HG03135 (cell line): ENCODE results near the gene CERS3.
A peak's percentile ranks its signal among the peaks of the same experiment; 100 is the strongest.

Source experiments
- ATAC-seq: cut with Tn5 transposase; IDR thresholded peaks from one replicate; pipeline ENCODE4 v1.9.1; 2021; ENCODE audit warnings: mild to moderate bottlenecking, moderate library complexity; ENCODE audit not compliant: unreplicated experiment

The CERS3 gene

GRCh38 chr15:100528833-100529428 is at the start of gene CERS3:
TSS of gene CERS3 (minus strand) at chr15:100528950. CDS start at chr15:100501849, 27,101 bp downstream.
- ATAC-seq, result no peak

GRCh38 chr15:100573526-100573925 is 44.8 kb upstream of the CERS3 start:
- no peak for ATAC-seq

- no peak for ATAC-seq
Observed at GRCh38 chr15:100572362-100572983, 43.7 kb upstream of the CERS3 start.

- no peak for ATAC-seq
Observed at GRCh38 chr15:100571592-100572167, 42.9 kb upstream of the CERS3 start.

GRCh38 chr15:100570735-100571313 is 42.1 kb upstream of the CERS3 start:
- peak; percentile 86 for ATAC-seq

- ATAC-seq, result no peak
Observed at GRCh38 chr15:100570275-100570674, 41.5 kb upstream of the CERS3 start.

- ATAC-seq, result no peak
Observed at GRCh38 chr15:100569391-100569790, 40.6 kb upstream of the CERS3 start.

- no peak for ATAC-seq
Observed at GRCh38 chr15:100566850-100567628, 38.3 kb upstream of the CERS3 start.

- no peak for ATAC-seq
Observed at GRCh38 chr15:100565591-100565990, 36.8 kb upstream of the CERS3 start.

- no peak for ATAC-seq
Observed at GRCh38 chr15:100560323-100560722, 31.6 kb upstream of the CERS3 start.

- ATAC-seq, result no peak
Observed at GRCh38 chr15:100559330-100559729, 30.6 kb upstream of the CERS3 start.

GRCh38 chr15:100558771-100559254 is 30.1 kb upstream of the CERS3 start:
- no peak for ATAC-seq

GRCh38 chr15:100553468-100553867 is 24.7 kb upstream of the CERS3 start:
- no peak for ATAC-seq

GRCh38 chr15:100547961-100548360 is 19.2 kb upstream of the CERS3 start:
- ATAC-seq, result no peak

- ATAC-seq, result no peak
Observed at GRCh38 chr15:100544946-100545345, 16.2 kb upstream of the CERS3 start.

GRCh38 chr15:100544338-100544841 is 15.6 kb upstream of the CERS3 start:
- ATAC-seq, result no peak

GRCh38 chr15:100542290-100542689 is 13.5 kb upstream of the CERS3 start:
- no peak for ATAC-seq

- ATAC-seq, result no peak
Observed at GRCh38 chr15:100537331-100537730, 8.6 kb upstream of the CERS3 start.

GRCh38 chr15:100536733-100537132 is 8.0 kb upstream of the CERS3 start:
- ATAC-seq, result no peak

GRCh38 chr15:100533886-100534285 is 5.1 kb upstream of the CERS3 start:
- ATAC-seq, result no peak

- ATAC-seq, result no peak
Observed at GRCh38 chr15:100531823-100532327, 3.1 kb upstream of the CERS3 start.
